ENCODE data around the gene ABCB10. TPM values are rescaled to one million over a fixed set of nuclear protein-coding genes. Genes with fewer than 3 reads are reported as not detected.

ABCB10 gene
- 10 to 100 TPM; 11.4 to 13.2 (median 12.2) TPM for total RNA-seq

DNA sequence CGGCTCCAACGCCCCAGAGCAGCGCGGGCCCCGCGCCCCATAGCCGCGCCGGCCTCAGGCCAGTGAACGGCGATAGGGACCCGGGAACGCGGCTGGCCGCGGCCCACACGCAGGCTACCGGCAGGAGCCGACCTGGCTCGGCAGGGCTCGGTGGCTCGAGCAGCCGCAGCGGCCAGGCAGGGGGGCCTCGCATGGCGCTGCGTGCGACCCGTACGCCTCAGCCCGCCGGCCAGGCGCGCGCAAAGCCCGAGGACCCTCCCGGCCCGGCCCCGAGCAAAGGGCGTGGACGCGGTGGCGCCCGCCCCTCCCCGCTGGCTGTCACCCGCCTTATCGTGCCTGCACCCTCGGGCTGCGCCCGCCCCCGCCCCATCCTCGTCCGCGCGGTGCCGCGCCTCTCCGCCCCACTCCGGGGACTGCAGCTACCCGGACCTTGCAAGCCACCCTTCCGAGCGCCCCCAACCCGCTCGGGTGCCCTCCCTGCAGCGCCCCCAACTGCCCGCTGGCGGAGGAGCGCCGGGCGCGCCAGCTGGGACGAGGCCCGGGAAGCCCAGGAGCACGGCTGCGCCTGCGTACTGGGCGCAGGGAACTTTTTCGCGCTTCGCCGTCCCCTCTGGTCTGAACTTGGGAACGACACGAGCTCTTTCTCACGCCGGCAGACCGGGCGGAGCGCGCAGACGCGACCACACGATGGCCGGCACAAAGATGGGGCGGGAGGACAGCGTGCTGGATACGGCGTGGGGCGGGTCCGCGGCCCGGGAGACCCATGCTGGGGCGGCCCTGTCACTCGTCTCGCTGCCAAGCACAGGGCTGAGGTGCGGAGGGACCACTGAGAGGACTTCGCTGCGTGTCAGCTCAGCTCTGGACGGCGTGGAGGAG, at the start of gene ABCB10:
TSS of gene ABCB10 (minus strand) at position 248 of the 876 bp plus-strand sequence. CDS start at position 193, 55 bp downstream.
- TF ChIP-seq, protein P1, sequence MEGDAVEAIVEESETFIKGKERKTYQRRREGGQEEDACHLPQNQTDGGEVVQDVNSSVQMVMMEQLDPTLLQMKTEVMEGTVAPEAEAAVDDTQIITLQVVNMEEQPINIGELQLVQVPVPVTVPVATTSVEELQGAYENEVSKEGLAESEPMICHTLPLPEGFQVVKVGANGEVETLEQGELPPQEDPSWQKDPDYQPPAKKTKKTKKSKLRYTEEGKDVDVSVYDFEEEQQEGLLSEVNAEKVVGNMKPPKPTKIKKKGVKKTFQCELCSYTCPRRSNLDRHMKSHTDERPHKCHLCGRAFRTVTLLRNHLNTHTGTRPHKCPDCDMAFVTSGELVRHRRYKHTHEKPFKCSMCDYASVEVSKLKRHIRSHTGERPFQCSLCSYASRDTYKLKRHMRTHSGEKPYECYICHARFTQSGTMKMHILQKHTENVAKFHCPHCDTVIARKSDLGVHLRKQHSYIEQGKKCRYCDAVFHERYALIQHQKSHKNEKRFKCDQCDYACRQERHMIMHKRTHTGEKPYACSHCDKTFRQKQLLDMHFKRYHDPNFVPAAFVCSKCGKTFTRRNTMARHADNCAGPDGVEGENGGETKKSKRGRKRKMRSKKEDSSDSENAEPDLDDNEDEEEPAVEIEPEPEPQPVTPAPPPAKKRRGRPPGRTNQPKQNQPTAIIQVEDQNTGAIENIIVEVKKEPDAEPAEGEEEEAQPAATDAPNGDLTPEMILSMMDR (IDR thresholded peaks at IDR 0.05), result peak in 1 of 3 donors; percentile 30
- no peak for TF ChIP-seq POLR2A (IDR thresholded peaks at IDR 0.05)
- intact Hi-C loops (cut with DNase I; ENCODE audit: low total_unique reads), result no loop called here
- 0% methylated on average over 7 to 51 of the region's 109 CpGs for WGBS, 2 donors
- DNase-seq (ENCODE audit: low spot score in 2 of 2), result peak; percentile 92 to 99
- H3K4me3 ChIP-seq (ENCODE audit: low read depth, poor library complexity, severe bottlenecking), result peak within 1 kb of the TSS; percentile 94

DNA sequence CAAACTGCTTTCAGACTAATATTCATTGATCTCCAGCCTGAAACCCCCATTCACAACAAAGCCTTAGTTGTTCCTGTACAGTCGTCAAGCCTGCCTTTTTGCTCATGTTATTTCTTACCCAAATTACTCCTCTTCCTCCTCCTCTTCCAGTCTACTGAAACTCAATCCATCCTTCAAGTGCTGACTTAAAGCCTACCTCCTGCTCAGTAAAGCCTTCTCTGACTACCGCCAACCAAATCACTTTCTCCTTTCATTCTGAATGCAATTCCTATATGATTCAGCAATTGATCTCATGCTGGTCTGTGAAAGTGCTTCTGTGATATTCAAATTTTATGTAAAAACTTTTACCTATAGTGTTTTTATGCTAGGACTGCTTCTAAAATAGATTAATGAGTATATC, 48.9 kb upstream of the ABCB10 start:
- no peak for DNase-seq (ENCODE audit: low spot score in 2 of 2)
- no peak overlapping the region for H3K4me3 ChIP-seq (ENCODE audit: low read depth, poor library complexity, severe bottlenecking)
- intact Hi-C loops (cut with DNase I; ENCODE audit: low total_unique reads), result no loop called here
- WGBS, 2 donors, result 91 to 96% methylated on average over 2 of the region's 2 CpGs
- TF ChIP-seq, protein P1 (IDR thresholded peaks at IDR 0.05), result no peak
- TF ChIP-seq POLR2A (IDR thresholded peaks at IDR 0.05), result no peak

DNA sequence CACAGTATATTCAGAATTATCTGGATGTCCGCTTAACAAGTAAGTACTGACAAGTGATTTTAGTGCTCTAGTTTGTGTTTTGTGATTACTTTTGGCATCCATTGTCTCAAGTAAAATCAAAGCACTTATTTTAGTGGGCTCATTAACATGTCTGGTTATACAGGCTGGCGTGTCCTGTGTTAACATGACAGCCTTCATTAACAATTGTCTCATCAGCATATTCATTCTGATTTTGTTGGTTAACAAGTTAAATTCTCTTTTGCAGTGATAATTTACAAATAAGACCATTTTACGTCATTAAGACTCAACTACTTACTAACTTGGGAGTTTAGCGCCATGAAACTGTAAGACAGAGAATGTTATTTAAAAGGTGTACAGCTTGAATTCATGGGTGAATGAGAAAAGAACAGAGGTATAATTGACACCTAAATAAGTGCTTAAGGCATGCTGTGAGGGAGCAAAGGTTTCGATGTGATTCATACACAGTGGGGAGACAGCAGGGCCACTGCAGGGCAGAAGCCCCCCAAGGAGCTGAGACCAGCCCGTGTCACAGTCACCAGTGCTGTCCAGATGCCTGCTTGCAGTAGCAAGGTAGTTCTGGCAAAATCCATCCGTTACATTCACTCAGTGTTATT, 45.0 kb upstream of the ABCB10 start:
- TF ChIP-seq, protein P1 (IDR thresholded peaks at IDR 0.05), result no peak
- TF ChIP-seq POLR2A (IDR thresholded peaks at IDR 0.05), result no peak
- intact Hi-C loops (cut with DNase I; ENCODE audit: low total_unique reads), result no loop called here
- no peak for DNase-seq (ENCODE audit: low spot score in 2 of 2)
- no peak overlapping the region for H3K4me3 ChIP-seq (ENCODE audit: low read depth, poor library complexity, severe bottlenecking)
- WGBS, 2 donors, result 79 to 85% methylated on average over 7 of the region's 7 CpGs

DNA sequence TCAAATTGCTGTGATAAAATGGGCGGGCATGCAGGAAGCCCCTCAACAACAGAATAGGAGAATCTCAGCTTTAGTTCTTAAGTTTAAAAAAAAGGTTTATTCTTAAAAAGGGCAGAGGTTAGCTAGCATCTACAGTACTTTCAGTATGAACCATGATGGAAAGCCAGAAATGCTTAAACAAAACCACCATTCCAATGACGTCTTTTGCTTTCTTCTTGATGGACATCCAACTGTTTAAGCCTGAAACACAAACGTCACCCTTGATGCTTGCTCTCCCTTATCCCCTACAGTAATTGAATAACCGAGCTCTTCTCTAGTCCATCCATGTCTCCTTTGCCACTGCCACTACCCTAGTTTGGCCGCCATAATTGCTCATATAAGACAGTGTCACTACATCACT, 41.7 kb upstream of the ABCB10 start:
- intact Hi-C loops (cut with DNase I; ENCODE audit: low total_unique reads), result no loop called here
- no peak overlapping the region for H3K4me3 ChIP-seq (ENCODE audit: low read depth, poor library complexity, severe bottlenecking)
- DNase-seq (ENCODE audit: low spot score in 2 of 2), result no peak
- TF ChIP-seq POLR2A (IDR thresholded peaks at IDR 0.05), result no peak
- TF ChIP-seq, protein P1 (IDR thresholded peaks at IDR 0.05), result no peak
- 93% methylated on average over 5 of the region's 5 CpGs for WGBS, 2 donors

DNA sequence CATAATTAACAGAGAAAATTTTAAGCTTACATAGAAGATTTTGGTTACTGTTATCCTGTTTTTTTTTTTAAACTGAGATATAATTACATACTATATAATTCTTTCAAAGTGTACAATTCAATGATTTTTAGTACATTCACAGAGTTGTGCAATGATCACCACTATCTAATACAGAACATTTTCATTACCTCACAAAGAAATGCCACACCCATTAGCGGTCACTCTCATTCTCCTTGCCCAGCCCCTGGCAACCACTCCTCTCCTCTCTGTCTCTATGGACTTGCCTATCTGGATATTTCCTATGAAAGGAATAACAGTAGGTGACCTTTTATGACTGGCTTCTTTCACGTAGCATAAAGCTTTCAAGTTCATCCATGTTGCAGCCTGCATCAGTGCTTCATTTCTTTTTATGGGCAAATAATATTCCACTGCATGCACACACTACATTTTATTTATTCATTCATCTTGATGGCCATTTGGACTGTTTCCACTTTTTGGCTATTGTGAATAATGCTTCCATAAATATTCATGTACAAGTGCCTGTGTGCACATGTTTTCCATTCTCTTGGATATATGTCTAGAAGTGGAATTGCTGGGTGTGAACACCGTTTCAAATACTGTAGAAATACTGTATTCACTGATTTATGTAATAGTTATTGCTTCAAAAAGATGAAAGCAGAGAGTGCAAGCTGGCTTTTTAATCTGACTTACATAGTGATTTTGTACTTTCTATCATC, 40.9 kb upstream of the ABCB10 start:
- no peak for DNase-seq (ENCODE audit: low spot score in 2 of 2)
- no peak for TF ChIP-seq POLR2A (IDR thresholded peaks at IDR 0.05)
- TF ChIP-seq, protein P1 (IDR thresholded peaks at IDR 0.05), result no peak
- 62 to 68% methylated on average over 3 of the region's 3 CpGs for WGBS, 2 donors
- intact Hi-C loops (cut with DNase I; ENCODE audit: low total_unique reads), result no loop called here
- no peak overlapping the region for H3K4me3 ChIP-seq (ENCODE audit: low read depth, poor library complexity, severe bottlenecking)

All from lower leg skin (tissue), 4 donors.